H1 (cell line): ENCODE data around the gene TMEM54. TPM values are rescaled to one million over a fixed set of nuclear protein-coding genes. Genes with fewer than 3 reads are reported as not detected.

ENCODE experiments used
- CTCF ChIA-PET: fragments of 300-600 bp; sonication (Branson Sonifier 250); formaldehyde crosslinking; loops from one replicate; lab custom pipeline; 2021; ENCODE audit not compliant: partially characterized antibody; lab: Charles Lee
- POLR2A ChIA-PET: fragments of 300-600 bp; sonication (Branson Sonifier 250); formaldehyde crosslinking; loops from one replicate; lab custom pipeline; 2021; ENCODE audit warnings: inconsistent platforms; ENCODE audit not compliant: partially characterized antibody; lab: Charles Lee
- DNase-seq, 2 experiments: peaks; one replicate each; pipeline versions ENCODE4 v3.0.0 to v3.0.0-alpha.2; 2010 to 2022; ENCODE audit warnings: low spot score in 2 of 2, low read depth in 1 of 2, mixed read lengths in 1 of 2
- FAIRE-seq: peaks from 2 replicates; lab custom pipeline; 2011; peaks lifted over from hg19 to GRCh38; lab: Jason Lieb, UNC
- H2AFZ ChIP-seq: 2 replicates; pipeline ENCODE4 v1.8.1; 2012; ENCODE audit warnings: low read length, inconsistent platforms
- H2AK5ac ChIP-seq: 2 replicates; pipeline ENCODE4 v1.6.1; 2013; ENCODE audit warnings: low read depth, low read length
- H2BK120ac ChIP-seq: replicated peaks from 2 replicates; pipeline ENCODE3; 2013; ENCODE audit warnings: low read depth, low read length, inconsistent platforms
- H2BK12ac ChIP-seq: 2 replicates; pipeline ENCODE4 v1.6.1; 2013; ENCODE audit warnings: low read depth, low read length
- H2BK15ac ChIP-seq: 2 replicates; pipeline ENCODE4 v1.6.1; 2013; ENCODE audit warnings: low read length
- H2BK20ac ChIP-seq: 2 replicates; pipeline ENCODE4 v1.6.1; 2013; ENCODE audit warnings: low read length
- H2BK5ac ChIP-seq: 2 replicates; pipeline ENCODE4 v1.6.1; 2013; ENCODE audit warnings: low read depth, low read length
- H3K14ac ChIP-seq: 2 replicates; pipeline ENCODE4 v1.6.1; 2013; ENCODE audit warnings: inconsistent platforms; ENCODE audit not compliant: insufficient read length
- H3K18ac ChIP-seq: 2 replicates; pipeline ENCODE4 v1.6.1; 2013; ENCODE audit warnings: low read length; ENCODE audit errors: extremely low read depth
- H3K23ac ChIP-seq: 2 replicates; pipeline ENCODE4 v1.6.1; 2013; ENCODE audit warnings: inconsistent platforms; ENCODE audit not compliant: insufficient read length
- H3K23me2 ChIP-seq: 2 replicates; pipeline ENCODE4 v1.6.1; 2013; ENCODE audit warnings: low read depth, low read length
- H3K27ac ChIP-seq: 2 replicates; pipeline ENCODE4 v1.6.1; 2011; ENCODE audit warnings: low read depth, low read length, inconsistent platforms
- H3K27me3 ChIP-seq, 4 experiments: replicated peaks in 1 of 4; 1 replicate in 1 of 4; 2 replicates in 3 of 4; pipeline versions ENCODE4 v1.6.1 to v1.8.1; 2011 to 2013; ENCODE audit warnings: low read length in 3 of 4, mild to moderate bottlenecking in 3 of 4, inconsistent platforms in 2 of 4, mixed read lengths in 2 of 4, moderate library complexity in 1 of 4; ENCODE audit not compliant: control insufficient read depth in 3 of 4, insufficient read depth in 3 of 4; ENCODE audit errors: extremely low read depth in 1 of 4
- H3K36me3 ChIP-seq, 4 experiments: 2 replicates each; pipeline versions ENCODE4 v1.6.1 to v1.8.1; 2011 to 2013; ENCODE audit warnings: mild to moderate bottlenecking in 4 of 4, low read length in 3 of 4, moderate library complexity in 2 of 4, control low read depth in 1 of 4, inconsistent platforms in 1 of 4; ENCODE audit not compliant: insufficient read depth in 4 of 4, control insufficient read depth in 2 of 4
- H3K4ac ChIP-seq: replicated peaks from 2 replicates; pipeline ENCODE3; 2013; ENCODE audit warnings: low read length, low read depth, mixed read lengths, inconsistent platforms; ENCODE audit not compliant: insufficient read length
- H3K4me1 ChIP-seq, 4 experiments: replicated peaks in 1 of 4; 1 replicate in 1 of 4; 2 replicates in 3 of 4; pipeline versions ENCODE4 v1.6.1 to v1.8.1; 2011 to 2013; ENCODE audit warnings: low read length in 3 of 4, inconsistent platforms in 2 of 4, mixed read lengths in 1 of 4; ENCODE audit not compliant: insufficient read depth in 4 of 4, control insufficient read depth in 3 of 4
- H3K4me2 ChIP-seq, 2 experiments: 2 replicates each; pipeline versions ENCODE4 v1.6.1 to v1.8.1; 2011 to 2013; ENCODE audit warnings: low read depth in 2 of 2, low read length in 2 of 2, control low read depth in 1 of 2, inconsistent platforms in 1 of 2, mild to moderate bottlenecking in 1 of 2; ENCODE audit not compliant: insufficient read depth in 1 of 2
- H3K4me3 ChIP-seq, 4 experiments: fragments of 200-600, 300-600 bp in 1 of 4; sonication (generic), shearing (Covaris generic), sonication (Bioruptor Twin) in 1 of 4; 2 replicates each; pipeline versions ENCODE4 v1.5.1 to v1.8.1; 2011 to 2016; ENCODE audit warnings: low read length in 4 of 4, low read depth in 3 of 4, control low read depth in 2 of 4, inconsistent platforms in 2 of 4, mild to moderate bottlenecking in 2 of 4, mixed read lengths in 1 of 4, moderate library complexity in 1 of 4; ENCODE audit not compliant: insufficient read depth in 2 of 4; ENCODE audit errors: extremely low read depth in 1 of 4
- H3K56ac ChIP-seq: replicated peaks from 2 replicates; pipeline ENCODE3; 2013; ENCODE audit warnings: low read depth, mild to moderate bottlenecking, mixed read lengths, low read length, inconsistent platforms; ENCODE audit not compliant: insufficient read length
- H3K79me1 ChIP-seq: 2 replicates; pipeline ENCODE4 v1.6.1; 2013; ENCODE audit warnings: low read depth, low read length, control low read depth
- H3K79me2 ChIP-seq, 2 experiments: 2 replicates each; pipeline versions ENCODE4 v1.6.1 to v1.8.1; 2012 to 2013; ENCODE audit warnings: low read length in 2 of 2, mild to moderate bottlenecking in 2 of 2, inconsistent platforms in 1 of 2; ENCODE audit not compliant: insufficient read depth in 2 of 2, control insufficient read depth in 1 of 2
- H3K9ac ChIP-seq, 4 experiments: replicated peaks in 1 of 4; 1 replicate in 1 of 4; 2 replicates in 3 of 4; pipeline versions ENCODE4 v1.6.1 to v1.8.1; 2011 to 2013; ENCODE audit warnings: low read depth in 3 of 4, low read length in 3 of 4, control low read depth in 2 of 4, mild to moderate bottlenecking in 2 of 4, moderate library complexity in 2 of 4, inconsistent platforms in 1 of 4; ENCODE audit errors: extremely low read depth in 1 of 4
- H3K9me3 ChIP-seq, 2 experiments: 2 replicates each; pipeline versions ENCODE4 v1.6.1 to v1.8.1; 2012 to 2013; ENCODE audit warnings: mild to moderate bottlenecking in 2 of 2, moderate library complexity in 2 of 2, control low read depth in 1 of 2, inconsistent platforms in 1 of 2, low read depth in 1 of 2, low read length in 1 of 2, mixed read lengths in 1 of 2; ENCODE audit not compliant: insufficient read depth in 2 of 2
- H4K20me1 ChIP-seq, 2 experiments: replicated peaks in 1 of 2; 2 replicates each; pipeline versions ENCODE3 to v1.8.1; 2011 to 2013; ENCODE audit warnings: inconsistent platforms in 2 of 2, low read length in 2 of 2, mild to moderate bottlenecking in 1 of 2; ENCODE audit not compliant: insufficient read depth in 2 of 2, control insufficient read depth in 1 of 2
- H4K5ac ChIP-seq: 2 replicates; pipeline ENCODE4 v1.6.1; 2013; ENCODE audit warnings: low read length, low read depth, mixed read lengths, inconsistent platforms; ENCODE audit not compliant: insufficient read length
- H4K8ac ChIP-seq: 2 replicates; pipeline ENCODE4 v1.8.0; 2013; ENCODE audit warnings: mild to moderate bottlenecking, moderate library complexity, low read length, inconsistent platforms; ENCODE audit not compliant: insufficient read depth; ENCODE audit errors: extremely low read depth
- H4K91ac ChIP-seq: replicated peaks from 2 replicates; pipeline ENCODE3; 2013; ENCODE audit warnings: low read length, mixed read lengths, inconsistent platforms; ENCODE audit not compliant: insufficient read length
- BRCA1 ChIP-seq: IDR thresholded peaks from 2 replicates; pipeline ENCODE4 v1.6.1; 2012; ENCODE audit warnings: low read depth, low read length, improper control_type of control experiment
- CTCF ChIP-seq, 3 experiments: IDR thresholded peaks; 1 replicate in 2 of 3; 2 replicates in 1 of 3; pipeline versions ENCODE4 v1.5.1 to v1.6.1; 2011; ENCODE audit warnings: low read length in 3 of 3, mild to moderate bottlenecking in 3 of 3, inconsistent platforms in 2 of 3, low read depth in 1 of 3, moderate library complexity in 1 of 3; ENCODE audit not compliant: insufficient read depth in 1 of 3; ENCODE audit errors: control extremely low read depth in 1 of 3
- FOSL1 ChIP-seq: IDR thresholded peaks from 2 replicates; pipeline ENCODE4 v1.6.1; 2011; ENCODE audit warnings: mild to moderate bottlenecking, low read depth, low read length, moderate library complexity; ENCODE audit not compliant: insufficient read depth
- KDM5A ChIP-seq: fragments of 200-600 bp; IDR thresholded peaks from 2 replicates; pipeline ENCODE4 v1.7.1; 2012; ENCODE audit warnings: mild to moderate bottlenecking, low read length, inconsistent platforms, mixed read lengths
- NRF1 ChIP-seq: IDR thresholded peaks from 2 replicates; pipeline ENCODE4 v1.6.1; 2011; ENCODE audit warnings: mild to moderate bottlenecking, low read depth, low read length, improper control_type of control experiment
- RAD21 ChIP-seq, 2 experiments: IDR thresholded peaks in 1 of 2; conservative IDR thresholded peaks in 1 of 2; 2 replicates each; pipeline ENCODE4 v1.6.1; 2011; ENCODE audit warnings: low read depth in 2 of 2, low read length in 2 of 2, improper control_type of control experiment in 1 of 2, inconsistent platforms in 1 of 2, mild to moderate bottlenecking in 1 of 2, moderate library complexity in 1 of 2
- RFX5 ChIP-seq: IDR thresholded peaks from 2 replicates; pipeline ENCODE4 v1.6.1; 2011; ENCODE audit warnings: low read depth, low read length, improper control_type of control experiment, borderline replicate concordance
- SP2 ChIP-seq: IDR thresholded peaks from 2 replicates; pipeline ENCODE4 v1.6.1; 2012; ENCODE audit warnings: mild to moderate bottlenecking, low read length, inconsistent platforms
- WGBS, 2 experiments: shearing (Covaris generic) in 1 of 2; methylation state at CpG; one replicate each; pipeline versions ENCODE4 v1.1.6 to v1.1.7; 2013 to 2015; ENCODE audit warnings: low lambda C conversion rate in 2 of 2, mixed read lengths in 2 of 2, inconsistent platforms in 1 of 2, low coverage in 1 of 2, missing lambda C conversion rate in 1 of 2; ENCODE audit not compliant: insufficient replicate concordance in 2 of 2, insufficient coverage in 1 of 2, insufficient read length in 1 of 2; ENCODE audit errors: extremely low coverage in 1 of 2, missing lambda C conversion rate in 1 of 2; 5-methylcytosine and 5-hydroxymethylcytosine counted together
- polyA plus RNA-seq, 7 experiments: library from polyadenylated mRNA; depleted of rRNA in 3 of 7; stranded (reverse) in 5 of 7; unstranded in 2 of 7; fragments of >200 nt in 5 of 7; fragments of 200-250 nt in 2 of 7; gene quantifications; 1 replicate in 5 of 7; 2 replicates in 1 of 7; 4 replicates in 1 of 7; pipeline versions ENCODE4 v1.2.1 to v1.2.3, GENCODE V29; 2011 to 2013; ENCODE audit warnings: missing spikeins in 2 of 7, mixed read lengths in 2 of 7
- total RNA-seq: library from RNA; stranded (reverse); fragmentation: NEBNext Ultra II Directional; extraction: Animal tissue kit (Norgen Biotek cat#: 25700); gene quantifications from 2 replicates; pipeline ENCODE4 v1.2.1, GENCODE V29; 2021

Gene TMEM54
- total and polyA plus RNA-seq, 2 of the 8 experiments (the other 6 are each of a cell fraction or from before 2014, with no cell fraction given), result 9.5 to 58.7 TPM

GRCh38 chr1:32947669-32948389 is 46.6 kb upstream of the TMEM54 start:
- Histone ChIP-seq H2AK5ac (no peak overlapping the region), H2BK15ac (no peak overlapping the region), H4K8ac (no peak overlapping the region; the same call in 1 of the 2 replicates), H3K27ac (no peak overlapping the region), H2BK12ac (no peak overlapping the region), H4K91ac (no peak overlapping the region), H3K18ac (no peak overlapping the region), H2BK5ac (no peak overlapping the region), H4K20me1 (peaks cover 0 to 2% of the 10 kb centered on the region in 2 experiments), H3K56ac (no peak overlapping the region), H3K4me1 (no peaks in the 10 kb centered on the region), H4K5ac (no peak overlapping the region), H3K79me2 (no peaks in the 10 kb centered on the region), H3K4ac (no peak overlapping the region), H3K79me1 (no peaks in the 10 kb centered on the region; the same call in 1 of the 2 replicates), H3K23ac (no peak overlapping the region), H3K14ac (no peak overlapping the region), H3K9me3 (no peaks in the 10 kb centered on the region), H3K4me2 (no peak overlapping the region), H2BK120ac (no peak overlapping the region), H3K23me2 (no peaks in the 10 kb centered on the region), H3K4me3 (no peak overlapping the region), H3K9ac (no peak overlapping the region), H2BK20ac (no peak overlapping the region), H3K36me3 (peaks cover 0 to 9% (median 4%) of the 10 kb centered on the region in 4 experiments; a peak in 5 of 8 replicates), H3K27me3 (no peaks in the 10 kb centered on the region), H2AFZ (no peak overlapping the region)
- DNase-seq (no peak), FAIRE-seq (no peak)
- 90% methylated on average over 6 of the region's 6 CpGs; no CpG with 5 or more reads in 1 of the 2 experiments for WGBS, 2 experiments
- ChIA-PET CTCF (interaction anchor here (0.5 to 2.3 kb wide), 2 partner anchors 14 to 1653 kb away, joined by 3 to 9 read pairs; no protein-coding TSS in a partner anchor), POLR2A (interaction anchor here (1.6 kb wide), 1 partner anchor 33 kb away, joined by 4 read pairs; no protein-coding TSS in a partner anchor)
- no peak for TF ChIP-seq NRF1
- TF ChIP-seq KDM5A, result no peak
- no peak for TF ChIP-seq FOSL1
- TF ChIP-seq BRCA1, result no peak
- no peak for TF ChIP-seq RAD21 (IDR thresholded peaks at IDR 0.05 in 1 of 2, conservative IDR thresholded peaks at IDR 0.05 in 1 of 2; ENCODE audit: low read depth in 2 of 2, low read length in 2 of 2)
- TF ChIP-seq SP2, result no peak
- no peak for TF ChIP-seq CTCF (IDR thresholded peaks at IDR 0.05; ENCODE audit: control extremely low read depth in 1 of 3, insufficient read depth in 1 of 3, low read depth in 1 of 3, low read length in 3 of 3)
- TF ChIP-seq RFX5, result no peak
